Osteoblast (primary cell): ENCODE measurements around the gene TUSC2. TPM values are rescaled to one million over a fixed set of nuclear protein-coding genes. Genes with fewer than 3 reads are reported as not detected.
"Not testable (repeated sequence)": the region's sequence is repeated elsewhere in the genome, so short reads cannot be mapped to it uniquely, and the experiment has no call there.

ENCODE experiments used
- DNase-seq: peaks from one replicate; pipeline ENCODE4 v3.0.0; 2011; ENCODE audit warnings: low spot score, mixed read lengths; ENCODE audit not compliant: insufficient read length; ENCODE audit errors: missing footprints
- H2AFZ ChIP-seq: 2 replicates; pipeline ENCODE4 v1.6.0; 2011; ENCODE audit warnings: mild to moderate bottlenecking, low read length
- H3K27ac ChIP-seq: 2 replicates; pipeline ENCODE4 v1.5.1; 2011; ENCODE audit warnings: mild to moderate bottlenecking, low read depth, low read length, moderate library complexity
- H3K27me3 ChIP-seq: 2 replicates; pipeline ENCODE4 v1.6.0; 2012; ENCODE audit warnings: mild to moderate bottlenecking, control low read depth, inconsistent platforms, low read length, moderate library complexity; ENCODE audit not compliant: insufficient read depth
- H3K36me3 ChIP-seq: 2 replicates; pipeline ENCODE4 v1.5.1; 2011; ENCODE audit warnings: mild to moderate bottlenecking, low read length, control low read depth, moderate library complexity; ENCODE audit not compliant: insufficient read depth
- H3K4me1 ChIP-seq: 2 replicates; pipeline ENCODE4 v1.5.1; 2011; ENCODE audit warnings: mild to moderate bottlenecking, low read length, control low read depth, moderate library complexity; ENCODE audit not compliant: insufficient read depth
- H3K4me2 ChIP-seq: 2 replicates; pipeline ENCODE4 v1.6.0; 2011; ENCODE audit warnings: mild to moderate bottlenecking, low read length; ENCODE audit not compliant: insufficient read depth
- H3K4me3 ChIP-seq: fragments of 200-600 bp; sonication (generic); 3 replicates; pipeline ENCODE4 v1.5.1; 2012; ENCODE audit warnings: mild to moderate bottlenecking, low read length, inconsistent platforms; ENCODE audit not compliant: insufficient read depth
- H3K79me2 ChIP-seq: 2 replicates; pipeline ENCODE4 v1.6.0; 2012; ENCODE audit warnings: mild to moderate bottlenecking, low read length, control low read depth, inconsistent platforms; ENCODE audit not compliant: insufficient read depth
- H3K9me3 ChIP-seq: 2 replicates; pipeline ENCODE4 v1.5.1; 2011; ENCODE audit warnings: low read depth, low read length, control low read depth
- H4K20me1 ChIP-seq: 2 replicates; pipeline ENCODE4 v1.6.0; 2012; ENCODE audit warnings: mild to moderate bottlenecking, low read length, control low read depth; ENCODE audit not compliant: insufficient read depth
- total RNA-seq: library from RNA; depleted of rRNA; stranded (reverse); fragments of >200 nt; gene quantifications from 2 replicates; pipeline ENCODE4 v1.2.3, GENCODE V29; 2012
- TF ChIP-seq, protein P1 (sequence below): IDR thresholded peaks from 2 replicates; pipeline ENCODE4 v1.5.1; 2011; ENCODE audit warnings: mild to moderate bottlenecking, low read depth, low read length, moderate library complexity; ENCODE audit errors: extremely low read depth

Gene TUSC2
- total RNA-seq, 1 donor = 16.6 TPM

DNA sequence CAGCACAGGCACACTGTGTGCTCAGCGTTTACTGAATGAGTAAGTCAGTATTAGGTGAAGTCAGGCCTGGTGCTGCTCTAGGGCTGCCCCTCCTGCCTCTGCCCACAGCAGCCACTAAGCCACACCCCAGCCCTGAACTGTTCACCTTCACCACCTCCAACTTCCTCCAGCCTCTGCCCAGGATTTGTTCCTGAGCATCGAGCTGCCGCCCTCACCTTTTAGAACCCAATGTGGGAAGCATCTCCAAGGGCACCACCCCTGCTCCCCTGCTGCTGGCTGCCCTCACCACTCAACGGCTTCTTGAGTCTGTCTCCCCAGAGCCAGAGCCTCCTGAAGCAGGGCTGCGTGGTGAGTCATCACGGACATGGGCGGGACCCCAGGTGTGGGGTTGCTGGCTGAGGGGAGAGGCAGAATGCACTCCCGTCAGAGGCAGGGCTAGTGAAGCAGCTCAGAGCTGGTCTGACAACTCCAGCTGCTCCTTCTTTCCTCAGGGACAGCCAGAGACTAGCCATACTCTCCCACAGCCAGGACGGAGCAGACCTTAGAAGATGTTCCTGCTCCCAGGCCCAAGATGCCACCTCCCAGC is 11.3 kb downstream of the TUSC2 start:
- H3K4me1 ChIP-seq = peaks cover 11% of the 10 kb centered on the region
- H3K4me3 ChIP-seq = no peak overlapping the region
- no peaks in the 10 kb centered on the region for H3K27me3 ChIP-seq
- peaks cover 31% of the 10 kb centered on the region for H3K79me2 ChIP-seq
- H2AFZ ChIP-seq = no peak overlapping the region
- TF ChIP-seq, protein P1, sequence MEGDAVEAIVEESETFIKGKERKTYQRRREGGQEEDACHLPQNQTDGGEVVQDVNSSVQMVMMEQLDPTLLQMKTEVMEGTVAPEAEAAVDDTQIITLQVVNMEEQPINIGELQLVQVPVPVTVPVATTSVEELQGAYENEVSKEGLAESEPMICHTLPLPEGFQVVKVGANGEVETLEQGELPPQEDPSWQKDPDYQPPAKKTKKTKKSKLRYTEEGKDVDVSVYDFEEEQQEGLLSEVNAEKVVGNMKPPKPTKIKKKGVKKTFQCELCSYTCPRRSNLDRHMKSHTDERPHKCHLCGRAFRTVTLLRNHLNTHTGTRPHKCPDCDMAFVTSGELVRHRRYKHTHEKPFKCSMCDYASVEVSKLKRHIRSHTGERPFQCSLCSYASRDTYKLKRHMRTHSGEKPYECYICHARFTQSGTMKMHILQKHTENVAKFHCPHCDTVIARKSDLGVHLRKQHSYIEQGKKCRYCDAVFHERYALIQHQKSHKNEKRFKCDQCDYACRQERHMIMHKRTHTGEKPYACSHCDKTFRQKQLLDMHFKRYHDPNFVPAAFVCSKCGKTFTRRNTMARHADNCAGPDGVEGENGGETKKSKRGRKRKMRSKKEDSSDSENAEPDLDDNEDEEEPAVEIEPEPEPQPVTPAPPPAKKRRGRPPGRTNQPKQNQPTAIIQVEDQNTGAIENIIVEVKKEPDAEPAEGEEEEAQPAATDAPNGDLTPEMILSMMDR = no peak
- DNase-seq = peak; percentile 79
- peaks cover 28% of the 10 kb centered on the region for H3K36me3 ChIP-seq
- peaks cover 41% of the 10 kb centered on the region for H4K20me1 ChIP-seq
- H3K27ac ChIP-seq = no peak overlapping the region
- no peak overlapping the region for H3K4me2 ChIP-seq
- H3K9me3 ChIP-seq = no peaks in the 10 kb centered on the region

DNA sequence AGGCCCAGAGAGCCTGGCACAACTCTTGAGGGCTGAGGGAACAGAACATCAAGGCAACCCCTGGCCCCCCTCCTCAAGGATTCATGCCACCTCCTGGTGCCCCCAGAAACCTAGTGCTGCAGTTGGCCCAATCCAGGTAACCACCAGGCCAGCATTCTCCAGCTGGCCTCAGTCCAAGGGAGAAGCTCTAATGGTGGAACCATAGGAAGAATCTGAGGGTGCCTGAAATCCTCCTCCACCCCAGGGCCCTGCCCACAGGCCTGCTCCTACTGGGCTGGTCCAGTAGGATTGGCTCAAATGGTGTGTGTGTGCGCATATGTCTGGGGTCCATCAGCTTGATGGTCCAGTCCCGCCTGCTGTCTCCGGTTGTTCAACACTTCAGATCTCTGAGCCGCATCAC is 13.2 kb downstream of the TUSC2 start:
- Histone ChIP-seq H3K27me3 (no peaks in the 10 kb centered on the region), H2AFZ (no peak overlapping the region), H3K27ac (no peak overlapping the region), H3K4me3 (no peak overlapping the region), H3K4me1 (peaks cover under 1% of the 10 kb centered on the region), H3K9me3 (no peaks in the 10 kb centered on the region), H3K4me2 (no peak overlapping the region), H3K79me2 (peaks cover 21% of the 10 kb centered on the region), H4K20me1 (peaks cover 30% of the 10 kb centered on the region), H3K36me3 (peaks cover 28% of the 10 kb centered on the region)
- no peak for DNase-seq
- TF ChIP-seq, protein P1 = no peak

GRCh38 chr3:50314342-50314741 is 13.7 kb downstream of the TUSC2 start:
- H3K9me3 ChIP-seq = peaks cover 2% of the 10 kb centered on the region
- H3K4me2 ChIP-seq = no peak overlapping the region
- peaks cover 16% of the 10 kb centered on the region for H3K79me2 ChIP-seq
- no peaks in the 10 kb centered on the region for H3K4me1 ChIP-seq
- TF ChIP-seq, protein P1 = no peak
- H4K20me1 ChIP-seq = peaks cover 26% of the 10 kb centered on the region
- no peaks in the 10 kb centered on the region for H3K27me3 ChIP-seq
- H3K4me3 ChIP-seq = no peak overlapping the region
- H2AFZ ChIP-seq = no peak overlapping the region
- H3K27ac ChIP-seq = no peak overlapping the region
- H3K36me3 ChIP-seq = peaks cover 23% of the 10 kb centered on the region
- no peak for DNase-seq

- H3K36me3 ChIP-seq, H3K4me2 ChIP-seq, DNase-seq, H3K27ac ChIP-seq, H3K79me2 ChIP-seq, H4K20me1 ChIP-seq, H2AFZ ChIP-seq, H3K9me3 ChIP-seq, H3K4me3 ChIP-seq, H3K4me1 ChIP-seq, H3K27me3 ChIP-seq: not testable (repeated sequence)
Measured at GRCh38 chr3:50312041-50312440, 16.0 kb downstream of the TUSC2 start.
